22Rv1 (cell line): Measurements from ENCODE around the gene PITPNM3.

Experiments
- ZFX ChIP-seq: fragments of 450-650 bp; IDR thresholded peaks from 2 replicates; pipeline ENCODE4 v1.6.1; 2017; ENCODE audit warnings: antibody characterized with exemption, borderline replicate concordance
- TF ChIP-seq, protein P1 (sequence below): fragments of 450-650 bp; IDR thresholded peaks from 2 replicates; pipeline ENCODE4 v1.5.1; 2017; ENCODE audit warnings: mild to moderate bottlenecking

- TF ChIP-seq, protein P1, sequence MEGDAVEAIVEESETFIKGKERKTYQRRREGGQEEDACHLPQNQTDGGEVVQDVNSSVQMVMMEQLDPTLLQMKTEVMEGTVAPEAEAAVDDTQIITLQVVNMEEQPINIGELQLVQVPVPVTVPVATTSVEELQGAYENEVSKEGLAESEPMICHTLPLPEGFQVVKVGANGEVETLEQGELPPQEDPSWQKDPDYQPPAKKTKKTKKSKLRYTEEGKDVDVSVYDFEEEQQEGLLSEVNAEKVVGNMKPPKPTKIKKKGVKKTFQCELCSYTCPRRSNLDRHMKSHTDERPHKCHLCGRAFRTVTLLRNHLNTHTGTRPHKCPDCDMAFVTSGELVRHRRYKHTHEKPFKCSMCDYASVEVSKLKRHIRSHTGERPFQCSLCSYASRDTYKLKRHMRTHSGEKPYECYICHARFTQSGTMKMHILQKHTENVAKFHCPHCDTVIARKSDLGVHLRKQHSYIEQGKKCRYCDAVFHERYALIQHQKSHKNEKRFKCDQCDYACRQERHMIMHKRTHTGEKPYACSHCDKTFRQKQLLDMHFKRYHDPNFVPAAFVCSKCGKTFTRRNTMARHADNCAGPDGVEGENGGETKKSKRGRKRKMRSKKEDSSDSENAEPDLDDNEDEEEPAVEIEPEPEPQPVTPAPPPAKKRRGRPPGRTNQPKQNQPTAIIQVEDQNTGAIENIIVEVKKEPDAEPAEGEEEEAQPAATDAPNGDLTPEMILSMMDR = no peak
- no peak for TF ChIP-seq ZFX
These were observed 31.2 kb downstream of the PITPNM3 start for GRCh38 chr17:6525141-6525540.
